H1 (cell line): ENCODE data around the gene ZFP14. TPM values are rescaled to one million over a fixed set of nuclear protein-coding genes. Genes with fewer than 3 reads are reported as not detected.

ENCODE experiments used
- CTCF ChIA-PET: fragments of 300-600 bp; sonication (Branson Sonifier 250); formaldehyde crosslinking; loops from one replicate; lab custom pipeline; 2021; ENCODE audit not compliant: partially characterized antibody; lab: Charles Lee
- POLR2A ChIA-PET: fragments of 300-600 bp; sonication (Branson Sonifier 250); formaldehyde crosslinking; loops from one replicate; lab custom pipeline; 2021; ENCODE audit warnings: inconsistent platforms; ENCODE audit not compliant: partially characterized antibody; lab: Charles Lee
- DNase-seq, 2 experiments: peaks; one replicate each; pipeline versions ENCODE4 v3.0.0 to v3.0.0-alpha.2; 2010 to 2022; ENCODE audit warnings: low spot score in 2 of 2, low read depth in 1 of 2, mixed read lengths in 1 of 2
- FAIRE-seq: peaks from 2 replicates; lab custom pipeline; 2011; peaks lifted over from hg19 to GRCh38; lab: Jason Lieb, UNC
- H2AFZ ChIP-seq: 2 replicates; pipeline ENCODE4 v1.8.1; 2012; ENCODE audit warnings: low read length, inconsistent platforms
- H2AK5ac ChIP-seq: 2 replicates; pipeline ENCODE4 v1.6.1; 2013; ENCODE audit warnings: low read depth, low read length
- H2BK120ac ChIP-seq: replicated peaks from 2 replicates; pipeline ENCODE3; 2013; ENCODE audit warnings: low read depth, low read length, inconsistent platforms
- H2BK12ac ChIP-seq: 2 replicates; pipeline ENCODE4 v1.6.1; 2013; ENCODE audit warnings: low read depth, low read length
- H2BK15ac ChIP-seq: 2 replicates; pipeline ENCODE4 v1.6.1; 2013; ENCODE audit warnings: low read length
- H2BK20ac ChIP-seq: 2 replicates; pipeline ENCODE4 v1.6.1; 2013; ENCODE audit warnings: low read length
- H2BK5ac ChIP-seq: 2 replicates; pipeline ENCODE4 v1.6.1; 2013; ENCODE audit warnings: low read depth, low read length
- H3K14ac ChIP-seq: 2 replicates; pipeline ENCODE4 v1.6.1; 2013; ENCODE audit warnings: inconsistent platforms; ENCODE audit not compliant: insufficient read length
- H3K18ac ChIP-seq: 2 replicates; pipeline ENCODE4 v1.6.1; 2013; ENCODE audit warnings: low read length; ENCODE audit errors: extremely low read depth
- H3K23ac ChIP-seq: 2 replicates; pipeline ENCODE4 v1.6.1; 2013; ENCODE audit warnings: inconsistent platforms; ENCODE audit not compliant: insufficient read length
- H3K23me2 ChIP-seq: 2 replicates; pipeline ENCODE4 v1.6.1; 2013; ENCODE audit warnings: low read depth, low read length
- H3K27ac ChIP-seq: 2 replicates; pipeline ENCODE4 v1.6.1; 2011; ENCODE audit warnings: low read depth, low read length, inconsistent platforms
- H3K27me3 ChIP-seq, 4 experiments: replicated peaks in 1 of 4; 1 replicate in 1 of 4; 2 replicates in 3 of 4; pipeline versions ENCODE4 v1.6.1 to v1.8.1; 2011 to 2013; ENCODE audit warnings: low read length in 3 of 4, mild to moderate bottlenecking in 3 of 4, inconsistent platforms in 2 of 4, mixed read lengths in 2 of 4, moderate library complexity in 1 of 4; ENCODE audit not compliant: control insufficient read depth in 3 of 4, insufficient read depth in 3 of 4; ENCODE audit errors: extremely low read depth in 1 of 4
- H3K36me3 ChIP-seq, 4 experiments: 2 replicates each; pipeline versions ENCODE4 v1.6.1 to v1.8.1; 2011 to 2013; ENCODE audit warnings: mild to moderate bottlenecking in 4 of 4, low read length in 3 of 4, moderate library complexity in 2 of 4, control low read depth in 1 of 4, inconsistent platforms in 1 of 4; ENCODE audit not compliant: insufficient read depth in 4 of 4, control insufficient read depth in 2 of 4
- H3K4ac ChIP-seq: replicated peaks from 2 replicates; pipeline ENCODE3; 2013; ENCODE audit warnings: low read length, low read depth, mixed read lengths, inconsistent platforms; ENCODE audit not compliant: insufficient read length
- H3K4me1 ChIP-seq, 4 experiments: replicated peaks in 1 of 4; 1 replicate in 1 of 4; 2 replicates in 3 of 4; pipeline versions ENCODE4 v1.6.1 to v1.8.1; 2011 to 2013; ENCODE audit warnings: low read length in 3 of 4, inconsistent platforms in 2 of 4, mixed read lengths in 1 of 4; ENCODE audit not compliant: insufficient read depth in 4 of 4, control insufficient read depth in 3 of 4
- H3K4me2 ChIP-seq, 2 experiments: 2 replicates each; pipeline versions ENCODE4 v1.6.1 to v1.8.1; 2011 to 2013; ENCODE audit warnings: low read depth in 2 of 2, low read length in 2 of 2, control low read depth in 1 of 2, inconsistent platforms in 1 of 2, mild to moderate bottlenecking in 1 of 2; ENCODE audit not compliant: insufficient read depth in 1 of 2
- H3K4me3 ChIP-seq, 4 experiments: fragments of 200-600, 300-600 bp in 1 of 4; sonication (generic), shearing (Covaris generic), sonication (Bioruptor Twin) in 1 of 4; 2 replicates each; pipeline versions ENCODE4 v1.5.1 to v1.8.1; 2011 to 2016; ENCODE audit warnings: low read length in 4 of 4, low read depth in 3 of 4, control low read depth in 2 of 4, inconsistent platforms in 2 of 4, mild to moderate bottlenecking in 2 of 4, mixed read lengths in 1 of 4, moderate library complexity in 1 of 4; ENCODE audit not compliant: insufficient read depth in 2 of 4; ENCODE audit errors: extremely low read depth in 1 of 4
- H3K56ac ChIP-seq: replicated peaks from 2 replicates; pipeline ENCODE3; 2013; ENCODE audit warnings: low read depth, mild to moderate bottlenecking, mixed read lengths, low read length, inconsistent platforms; ENCODE audit not compliant: insufficient read length
- H3K79me1 ChIP-seq: 2 replicates; pipeline ENCODE4 v1.6.1; 2013; ENCODE audit warnings: low read depth, low read length, control low read depth
- H3K79me2 ChIP-seq, 2 experiments: 2 replicates each; pipeline versions ENCODE4 v1.6.1 to v1.8.1; 2012 to 2013; ENCODE audit warnings: low read length in 2 of 2, mild to moderate bottlenecking in 2 of 2, inconsistent platforms in 1 of 2; ENCODE audit not compliant: insufficient read depth in 2 of 2, control insufficient read depth in 1 of 2
- H3K9ac ChIP-seq, 4 experiments: replicated peaks in 1 of 4; 1 replicate in 1 of 4; 2 replicates in 3 of 4; pipeline versions ENCODE4 v1.6.1 to v1.8.1; 2011 to 2013; ENCODE audit warnings: low read depth in 3 of 4, low read length in 3 of 4, control low read depth in 2 of 4, mild to moderate bottlenecking in 2 of 4, moderate library complexity in 2 of 4, inconsistent platforms in 1 of 4; ENCODE audit errors: extremely low read depth in 1 of 4
- H3K9me3 ChIP-seq, 2 experiments: 2 replicates each; pipeline versions ENCODE4 v1.6.1 to v1.8.1; 2012 to 2013; ENCODE audit warnings: mild to moderate bottlenecking in 2 of 2, moderate library complexity in 2 of 2, control low read depth in 1 of 2, inconsistent platforms in 1 of 2, low read depth in 1 of 2, low read length in 1 of 2, mixed read lengths in 1 of 2; ENCODE audit not compliant: insufficient read depth in 2 of 2
- H4K20me1 ChIP-seq, 2 experiments: replicated peaks in 1 of 2; 2 replicates each; pipeline versions ENCODE3 to v1.8.1; 2011 to 2013; ENCODE audit warnings: inconsistent platforms in 2 of 2, low read length in 2 of 2, mild to moderate bottlenecking in 1 of 2; ENCODE audit not compliant: insufficient read depth in 2 of 2, control insufficient read depth in 1 of 2
- H4K5ac ChIP-seq: 2 replicates; pipeline ENCODE4 v1.6.1; 2013; ENCODE audit warnings: low read length, low read depth, mixed read lengths, inconsistent platforms; ENCODE audit not compliant: insufficient read length
- H4K8ac ChIP-seq: 2 replicates; pipeline ENCODE4 v1.8.0; 2013; ENCODE audit warnings: mild to moderate bottlenecking, moderate library complexity, low read length, inconsistent platforms; ENCODE audit not compliant: insufficient read depth; ENCODE audit errors: extremely low read depth
- H4K91ac ChIP-seq: replicated peaks from 2 replicates; pipeline ENCODE3; 2013; ENCODE audit warnings: low read length, mixed read lengths, inconsistent platforms; ENCODE audit not compliant: insufficient read length
- ATF2 ChIP-seq: IDR thresholded peaks from 2 replicates; pipeline ENCODE4 v1.6.1; 2012; ENCODE audit warnings: low read length, inconsistent platforms
- CEBPB ChIP-seq: IDR thresholded peaks from 2 replicates; pipeline ENCODE4 v1.6.1; 2012; ENCODE audit warnings: low read depth, low read length
- HDAC2 ChIP-seq, 2 experiments: fragments of 300-600 bp in 1 of 2; sonication (generic) in 1 of 2; IDR thresholded peaks; 2 replicates each; pipeline ENCODE4 v1.6.1; 2011 to 2012; ENCODE audit warnings: low read depth in 2 of 2, low read length in 2 of 2, mild to moderate bottlenecking in 2 of 2, moderate library complexity in 2 of 2, borderline replicate concordance in 1 of 2, inconsistent platforms in 1 of 2
- KDM1A ChIP-seq: fragments of 200-600, 300-600 bp; sonication (generic); IDR thresholded peaks from 2 replicates; pipeline ENCODE4 v1.7.1; 2016; ENCODE audit warnings: mild to moderate bottlenecking, low read length, borderline replicate concordance
- MAFK ChIP-seq: IDR thresholded peaks from 2 replicates; pipeline ENCODE4 v1.6.1; 2012; ENCODE audit warnings: low read depth, mild to moderate bottlenecking, improper control_type of control experiment, low read length
- POU5F1 ChIP-seq: IDR thresholded peaks from 2 replicates; pipeline ENCODE4 v1.6.1; 2011; ENCODE audit warnings: low read depth, mild to moderate bottlenecking, low read length, moderate library complexity
- SIRT6 ChIP-seq: IDR thresholded peaks from one replicate; pipeline ENCODE4 v1.7.1; 2012; ENCODE audit warnings: low read length, inconsistent platforms
- SP4 ChIP-seq: IDR thresholded peaks from 2 replicates; pipeline ENCODE4 v1.6.1; 2012; ENCODE audit warnings: low read length, inconsistent platforms
- TAF7 ChIP-seq: optimal IDR thresholded peaks from 2 replicates; pipeline ENCODE3; 2011; ENCODE audit warnings: low read depth, mild to moderate bottlenecking, inconsistent platforms, low read length, moderate library complexity, borderline replicate concordance
- USF2 ChIP-seq: IDR thresholded peaks from 2 replicates; pipeline ENCODE4 v1.6.1; 2011; ENCODE audit warnings: low read length, improper control_type of control experiment
- ZNF274 ChIP-seq: IDR thresholded peaks from 2 replicates; pipeline ENCODE4 v1.7.0; 2012; ENCODE audit warnings: low read length, borderline replicate concordance; ENCODE audit errors: extremely low read depth
- WGBS, 2 experiments: shearing (Covaris generic) in 1 of 2; methylation state at CpG; one replicate each; pipeline versions ENCODE4 v1.1.6 to v1.1.7; 2013 to 2015; ENCODE audit warnings: low lambda C conversion rate in 2 of 2, mixed read lengths in 2 of 2, inconsistent platforms in 1 of 2, low coverage in 1 of 2, missing lambda C conversion rate in 1 of 2; ENCODE audit not compliant: insufficient replicate concordance in 2 of 2, insufficient coverage in 1 of 2, insufficient read length in 1 of 2; ENCODE audit errors: extremely low coverage in 1 of 2, missing lambda C conversion rate in 1 of 2; 5-methylcytosine and 5-hydroxymethylcytosine counted together
- polyA plus RNA-seq, 7 experiments: library from polyadenylated mRNA; depleted of rRNA in 3 of 7; stranded (reverse) in 5 of 7; unstranded in 2 of 7; fragments of >200 nt in 5 of 7; fragments of 200-250 nt in 2 of 7; gene quantifications; 1 replicate in 5 of 7; 2 replicates in 1 of 7; 4 replicates in 1 of 7; pipeline versions ENCODE4 v1.2.1 to v1.2.3, GENCODE V29; 2011 to 2013; ENCODE audit warnings: missing spikeins in 2 of 7, mixed read lengths in 2 of 7
- total RNA-seq: library from RNA; stranded (reverse); fragmentation: NEBNext Ultra II Directional; extraction: Animal tissue kit (Norgen Biotek cat#: 25700); gene quantifications from 2 replicates; pipeline ENCODE4 v1.2.1, GENCODE V29; 2021

ZFP14 gene
- total and polyA plus RNA-seq, 2 of the 8 experiments (the other 6 are each of a cell fraction or from before 2014, with no cell fraction given): 1.7 to 8.2 TPM

GRCh38 chr19:36408101-36408500, 29.1 kb upstream of the ZFP14 start:
- ChIA-PET POLR2A (interaction anchor here (1.2 kb wide), 1 partner anchor 81 kb away, joined by 3 read pairs; the partner anchor contains the start of gene ZNF566), CTCF (no interaction called here)
- Histone ChIP-seq H3K27me3 (no peaks in the 10 kb centered on the region), H3K79me2 (peaks cover 3 to 27% of the 10 kb centered on the region in 2 experiments; a peak in 2 of 4 replicates), H2AK5ac (no peak overlapping the region), H3K36me3 (peaks cover 5 to 52% (median 31%) of the 10 kb centered on the region in 4 experiments; a peak in 6 of 8 replicates), H3K14ac (no peak overlapping the region), H3K4me2 (no peak overlapping the region), H2BK5ac (no peak overlapping the region), H2AFZ (no peak overlapping the region), H3K4ac (no peak overlapping the region), H3K4me3 (no peak overlapping the region), H2BK12ac (no peak overlapping the region), H3K56ac (no peak overlapping the region), H3K9ac (no peak overlapping the region), H4K20me1 (peaks cover 0 to 1% of the 10 kb centered on the region in 2 experiments), H4K8ac (no peak overlapping the region), H2BK15ac (no peak overlapping the region), H4K5ac (no peak overlapping the region), H3K27ac (no peak overlapping the region), H4K91ac (no peak overlapping the region), H2BK20ac (no peak overlapping the region), H3K23me2 (no peaks in the 10 kb centered on the region), H2BK120ac (no peak overlapping the region), H3K9me3 (no peaks in the 10 kb centered on the region), H3K79me1 (no peaks in the 10 kb centered on the region; the same call in 1 of the 2 replicates), H3K4me1 (no peaks in the 10 kb centered on the region), H3K18ac (no peak overlapping the region), H3K23ac (no peak overlapping the region)
- DNase-seq (no peak), FAIRE-seq (no peak)
- 90% methylated on average over 3 of the region's 3 CpGs; no CpG with 5 or more reads in 1 of the 2 experiments for WGBS, 2 experiments
- TF ChIP-seq ATF2 (no peak), CEBPB (no peak), KDM1A (no peak), HDAC2 (IDR thresholded peaks at IDR 0.05; ENCODE audit: borderline replicate concordance in 1 of 2, low read depth in 2 of 2, low read length in 2 of 2) (no peak), MAFK (no peak), ZNF274 (no peak), POU5F1 (no peak), USF2 (no peak), SP4 (no peak), SIRT6 (no peak), TAF7 (no peak)
